HG02885 (cell line): ENCODE data around the gene STMND1.

Experiments
- ATAC-seq: cut with Tn5 transposase; IDR thresholded peaks from one replicate; pipeline ENCODE4 v1.9.1; 2021; ENCODE audit warnings: mild to moderate bottlenecking; ENCODE audit not compliant: unreplicated experiment, poor library complexity

STMND1 gene

GRCh38 chr6:17096652-17097051, 5.2 kb upstream of the STMND1 start:
- ATAC-seq = no peak

GRCh38 chr6:17097982-17098381, 3.9 kb upstream of the STMND1 start:
- no peak for ATAC-seq

- ATAC-seq = no peak
These were observed 3.3 kb upstream of the STMND1 start for GRCh38 chr6:17098538-17098937.

- ATAC-seq = no peak
These were observed 2.3 kb upstream of the STMND1 start for GRCh38 chr6:17099401-17100059.

- no peak for ATAC-seq
These were observed 1.0 kb upstream of the STMND1 start for GRCh38 chr6:17100806-17101205.

- no peak for ATAC-seq
These were observed 514 bp downstream of the STMND1 start for GRCh38 chr6:17102258-17102870.

- ATAC-seq = no peak
These were observed 1.9 kb downstream of the STMND1 start for GRCh38 chr6:17103715-17104114.

GRCh38 chr6:17107863-17108262, 6.0 kb downstream of the STMND1 start:
- ATAC-seq = no peak

- ATAC-seq = no peak
These were observed 13.6 kb downstream of the STMND1 start for GRCh38 chr6:17115251-17116116.

GRCh38 chr6:17116117-17116440, 14.2 kb downstream of the STMND1 start:
- ATAC-seq = no peak

GRCh38 chr6:17120019-17120418, 18.2 kb downstream of the STMND1 start:
- ATAC-seq = no peak

- ATAC-seq = no peak
These were observed 23.6 kb downstream of the STMND1 start for GRCh38 chr6:17125407-17125806.

GRCh38 chr6:17130786-17131185, 28.9 kb downstream of the STMND1 start:
- ATAC-seq = no peak

GRCh38 chr6:17132967-17133366, 31.1 kb downstream of the STMND1 start:
- no peak for ATAC-seq

- ATAC-seq = no peak
These were observed 36.2 kb downstream of the STMND1 start for GRCh38 chr6:17138033-17138432.

- no peak for ATAC-seq
These were observed 42.2 kb downstream of the STMND1 start for GRCh38 chr6:17144016-17144415.

- no peak for ATAC-seq
These were observed 47.7 kb downstream of the STMND1 start for GRCh38 chr6:17149571-17149970.

GRCh38 chr6:17150096-17150495, 48.2 kb downstream of the STMND1 start:
- no peak for ATAC-seq

- no peak for ATAC-seq
These were observed 50.0 kb downstream of the STMND1 start for GRCh38 chr6:17151888-17152287.

GRCh38 chr6:17152703-17153102, 50.9 kb downstream of the STMND1 start:
- no peak for ATAC-seq

- ATAC-seq = peak; percentile 72
These were observed 54.5 kb downstream of the STMND1 start for GRCh38 chr6:17156112-17156921.
